HCT116 (cell line): ENCODE measurements around the gene SEMA3B. TPM values are rescaled to one million over a fixed set of nuclear protein-coding genes. Genes with fewer than 3 reads are reported as not detected.
A peak's percentile ranks its signal among the peaks of the same experiment; 100 is the strongest.

ENCODE experiments used
- ATAC-seq: fragments of 200-7000 bp; cut with Tn5 transposase; 2 replicates; pipeline ENCODE4 v1.9.1; 2020; ENCODE audit warnings: mild to moderate bottlenecking, moderate library complexity
- BruUV-seq: library from RNA; stranded (reverse); fragments of 400-500 nt; replicated peaks from 2 replicates; lab custom pipeline; 2021; lab: Mats Ljungman, UMichigan
- CTCF ChIA-PET: fragments of 300-600 bp; sonication (Branson Sonifier 250); formaldehyde crosslinking; loops from one replicate; lab custom pipeline; 2021; ENCODE audit warnings: antibody characterized with exemption; lab: Charles Lee
- POLR2A ChIA-PET: fragments of 300-600, 350-600 bp; sonication (Branson Sonifier 250); formaldehyde crosslinking; loops from one replicate; lab custom pipeline; 2021; ENCODE audit warnings: antibody characterized with exemption; lab: Charles Lee
- RAD21 ChIA-PET, 2 experiments: fragments of 300-600 bp; sonication (Branson Sonifier 250); formaldehyde crosslinking; loops; one replicate each; lab custom pipeline; 2023; ENCODE audit warnings: low total read pairs in 2 of 2; ENCODE audit not compliant: uncharacterized antibody in 2 of 2, unreplicated experiment in 2 of 2, low non-redundant PET in 1 of 2; lab: Charles Lee
- DNase-seq: peaks from one replicate; pipeline ENCODE4 v3.0.0-alpha.2; 2010; ENCODE audit warnings: low read depth, low spot score
- H2AFZ ChIP-seq: fragments of 200-600 bp; shearing (Covaris generic), sonication (generic); 2 replicates; pipeline ENCODE4 v1.6.1; 2017; ENCODE audit warnings: low read depth, mixed run types, mixed read lengths, antibody characterized with exemption, low read length; ENCODE audit not compliant: poor library complexity, severe bottlenecking
- H3K27ac ChIP-seq: 2 replicates; pipeline ENCODE4 v1.5.1; 2012; ENCODE audit warnings: low read depth, low read length
- H3K27me3 ChIP-seq: fragments of 200-600 bp; sonication (generic); 2 replicates; pipeline ENCODE4 v1.6.1; 2016; ENCODE audit warnings: mixed run types, low read length, mixed read lengths; ENCODE audit not compliant: insufficient read depth
- H3K36me3 ChIP-seq, 2 experiments: fragments of 200-500 bp in 1 of 2; fragments of 200-600 bp in 1 of 2; sonication (Bioruptor generic) in 1 of 2; sonication (generic) in 1 of 2; 2 replicates each; pipeline versions ENCODE4 v1.5.1 to v1.6.1; 2014 to 2016; ENCODE audit warnings: low read length in 2 of 2, inconsistent platforms in 1 of 2, mixed read lengths in 1 of 2, mixed run types in 1 of 2; ENCODE audit not compliant: insufficient read depth in 2 of 2, control insufficient read depth in 1 of 2
- H3K4me1 ChIP-seq, 2 experiments: fragments of 200-600 bp in 1 of 2; sonication (generic) in 1 of 2; 2 replicates each; pipeline versions ENCODE4 v1.5.1 to v1.6.1; 2012 to 2017; ENCODE audit warnings: low read length in 2 of 2, inconsistent platforms in 1 of 2, mild to moderate bottlenecking in 1 of 2, mixed read lengths in 1 of 2, mixed run types in 1 of 2, moderate library complexity in 1 of 2; ENCODE audit not compliant: insufficient read depth in 2 of 2, control insufficient read depth in 1 of 2
- H3K4me2 ChIP-seq: fragments of 200-600 bp; sonication (generic); 2 replicates; pipeline ENCODE4 v1.6.1; 2017; ENCODE audit warnings: mixed run types, low read length, mixed read lengths
- H3K4me3 ChIP-seq, 2 experiments: fragments of 200-600 bp in 1 of 2; sonication (generic) in 1 of 2; replicated peaks in 1 of 2; 2 replicates each; pipeline ENCODE4 v1.5.1; 2011 to 2016; ENCODE audit warnings: low read length in 2 of 2, control low read depth in 1 of 2, low read depth in 1 of 2, mild to moderate bottlenecking in 1 of 2, mixed read lengths in 1 of 2, mixed run types in 1 of 2
- H3K79me2 ChIP-seq: fragments of 200-600 bp; sonication (generic); 2 replicates; pipeline ENCODE4 v1.6.1; 2017; ENCODE audit warnings: mild to moderate bottlenecking, mixed run types, low read length, moderate library complexity, mixed read lengths; ENCODE audit not compliant: insufficient read depth
- H3K9ac ChIP-seq: fragments of 200-600 bp; sonication (generic); 2 replicates; pipeline ENCODE4 v1.6.1; 2016; ENCODE audit warnings: low read length, mixed read lengths
- H3K9me2 ChIP-seq: fragments of 200-600 bp; sonication (generic), shearing (Covaris generic); 2 replicates; pipeline ENCODE4 v1.6.1; 2017; ENCODE audit warnings: mixed run types, mild to moderate bottlenecking, moderate library complexity; ENCODE audit not compliant: insufficient read depth
- H3K9me3 ChIP-seq, 2 experiments: fragments of 200-500 bp in 1 of 2; fragments of 200-600 bp in 1 of 2; sonication (Bioruptor generic) in 1 of 2; sonication (generic) in 1 of 2; 2 replicates each; pipeline ENCODE4 v1.6.1; 2014 to 2017; ENCODE audit warnings: low read length in 2 of 2, mixed read lengths in 2 of 2, inconsistent platforms in 1 of 2, low read depth in 1 of 2, mild to moderate bottlenecking in 1 of 2, mixed run types in 1 of 2, moderate library complexity in 1 of 2; ENCODE audit not compliant: control insufficient read depth in 1 of 2, insufficient read depth in 1 of 2
- H4K20me1 ChIP-seq: fragments of 200-600 bp; sonication (generic), shearing (Covaris generic); 2 replicates; pipeline ENCODE4 v1.6.1; 2017; ENCODE audit warnings: mixed run types, mild to moderate bottlenecking, moderate library complexity; ENCODE audit not compliant: insufficient read depth
- EZH2phosphoT487 ChIP-seq: fragments of 200-600 bp; IDR thresholded peaks from 2 replicates; pipeline ENCODE4 v1.6.1; 2018; ENCODE audit warnings: antibody characterized with exemption, borderline replicate concordance
- FOSL1 ChIP-seq: IDR thresholded peaks from 2 replicates; pipeline ENCODE4 v1.6.1; 2012; ENCODE audit warnings: low read depth
- POLR2AphosphoS5 ChIP-seq: IDR thresholded peaks from 2 replicates; pipeline ENCODE4 v1.6.1; 2011; ENCODE audit warnings: mild to moderate bottlenecking, low read depth, low read length, moderate library complexity
- SP1 ChIP-seq: IDR thresholded peaks from 2 replicates; pipeline ENCODE4 v1.6.1; 2012; ENCODE audit warnings: low read depth
- YY1 ChIP-seq: IDR thresholded peaks from 2 replicates; pipeline ENCODE4 v1.6.1; 2011; ENCODE audit warnings: low read length, low read depth, moderate library complexity, mild to moderate bottlenecking; ENCODE audit not compliant: insufficient replicate concordance; ENCODE audit errors: extremely low read depth
- ZBTB33 ChIP-seq: IDR thresholded peaks from 2 replicates; pipeline ENCODE4 v1.6.1; 2011; ENCODE audit warnings: mild to moderate bottlenecking, low read length, moderate library complexity; ENCODE audit not compliant: insufficient replicate concordance; ENCODE audit errors: extremely low read depth
- intact Hi-C: fragments of 100-400 bp; cut with micrococcal nuclease; formaldehyde crosslinking; loops from 2 replicates; pipeline ENCODE4 v1.10.0; 2022
- total RNA-seq: library from RNA; stranded (reverse); gene quantifications from one replicate; pipeline ENCODE4 v1.2.1, GENCODE V29; 2021; ENCODE audit not compliant: unreplicated experiment

The SEMA3B gene
- total RNA-seq, 1 experiment from 2014 or later = 46.2 TPM

GRCh38 chr3:50237754-50238548 lies 31.0 kb upstream of the SEMA3B start:
- H3K4me2 ChIP-seq = peak overlapping the region; percentile 86
- no peak overlapping the region for H2AFZ ChIP-seq
- H3K4me1 ChIP-seq = peaks cover 43 to 59% of the 10 kb centered on the region in 2 experiments
- POLR2A ChIA-PET = interaction anchor here (0.6 to 3.5 kb wide), 2 partner anchors 9 to 60 kb away, joined by 3 to 34 read pairs; no protein-coding TSS in a partner anchor
- no peaks in the 10 kb centered on the region for H3K9me2 ChIP-seq
- CTCF ChIA-PET = interaction anchor here (0.6 kb wide), 1 partner anchor 9 kb away, joined by 3 read pairs; no protein-coding TSS in a partner anchor
- RAD21 ChIA-PET = no interaction called here
- ATAC-seq = peak; percentile 6; the same call in 1 of the 2 replicates
- H3K9me3 ChIP-seq = no peaks in the 10 kb centered on the region
- no peak for DNase-seq
- peak overlapping the region; percentile 80 to 89 for H3K4me3 ChIP-seq
- intact Hi-C loops = no loop called here
- peak overlapping the region; percentile 79 for H3K9ac ChIP-seq
- no peaks in the 10 kb centered on the region for H3K27me3 ChIP-seq
- H4K20me1 ChIP-seq = 0 out of 2 replicates have a peak, but pooled peaks cover 4% of the 10 kb centered on the region
- H3K79me2 ChIP-seq = peaks cover 67% of the 10 kb centered on the region
- peaks cover 0 to 5% of the 10 kb centered on the region in 2 experiments; a peak in 1 of 4 replicates for H3K36me3 ChIP-seq
- no TSS peak for BruUV-seq
- TF ChIP-seq YY1 (peak; percentile 48), POLR2AphosphoS5 (no peak; the same call in 1 of the 2 replicates), FOSL1 (no peak), ZBTB33 (no peak), EZH2phosphoT487 (no peak), SP1 (no peak)
- H3K27ac ChIP-seq = peak overlapping the region; percentile 81
